ENCODE data around the gene MAP2K5.

Gene MAP2K5

DNA sequence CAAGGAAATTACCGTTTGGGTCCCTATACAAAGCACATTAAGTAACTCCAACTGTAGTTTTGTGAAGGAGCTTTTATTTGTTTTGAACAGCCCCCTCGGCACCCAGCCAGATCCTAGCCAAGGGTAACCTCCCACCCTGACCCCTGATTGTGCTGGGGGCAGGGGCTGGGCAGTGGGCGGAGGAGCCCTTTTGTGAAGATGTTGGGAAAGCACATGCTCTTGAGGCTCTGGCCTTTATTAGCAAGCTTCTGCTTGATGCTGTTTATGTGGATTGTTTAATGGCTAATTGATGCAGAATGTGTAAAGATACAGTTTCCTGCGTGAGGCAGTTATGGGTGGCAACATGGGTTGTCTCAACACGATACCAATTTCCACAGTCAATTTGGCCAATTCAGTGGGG, 136.5 kb downstream of the MAP2K5 start:
- DNase-seq = no peak

DNA sequence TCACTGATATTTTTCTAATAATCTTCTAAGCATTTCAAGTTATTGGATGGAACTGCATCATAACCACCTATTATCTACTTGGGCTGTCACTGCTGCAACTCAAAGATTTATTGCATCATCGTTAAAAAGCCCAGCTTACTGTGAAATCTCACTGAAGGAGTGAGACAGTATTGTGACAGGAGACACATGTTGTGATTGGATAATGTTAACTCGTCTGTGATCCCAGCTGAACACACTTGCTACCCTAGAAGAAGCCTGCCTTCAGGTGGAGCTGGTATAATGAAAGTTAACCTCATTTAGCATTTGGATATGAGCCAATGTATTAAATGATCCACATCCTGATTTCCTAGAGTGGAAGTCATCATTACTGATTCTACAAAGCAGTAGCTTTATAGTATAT, 138.1 kb downstream of the MAP2K5 start:
- DNase-seq = no peak

DNA sequence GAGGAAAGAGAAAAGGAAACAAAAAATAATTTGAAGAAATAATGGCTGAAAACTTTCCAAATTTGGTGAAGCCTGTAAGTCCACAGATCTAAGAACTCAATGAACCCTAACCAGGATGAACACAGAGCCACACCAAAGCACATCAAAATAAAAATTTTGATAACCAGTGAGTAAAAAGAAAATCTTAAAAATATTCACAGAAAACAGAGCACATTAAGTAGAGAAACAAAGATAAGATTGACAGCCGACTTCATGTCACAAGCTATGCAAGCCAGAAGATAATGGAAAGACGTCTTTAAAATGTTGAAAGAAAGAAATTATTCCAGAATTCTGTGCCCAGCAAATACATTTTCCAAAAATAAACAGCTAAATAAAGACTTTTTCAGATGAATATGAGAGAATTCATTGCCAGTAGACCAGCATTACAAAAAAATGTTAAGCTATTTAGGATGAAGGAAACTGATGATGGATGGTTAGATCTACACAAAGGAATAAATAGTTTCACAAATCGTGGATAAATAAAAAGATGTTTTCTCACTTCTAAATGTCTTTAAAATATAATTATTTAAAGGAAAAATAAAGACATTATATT, 142.6 kb downstream of the MAP2K5 start:
- DNase-seq = no peak

DNA sequence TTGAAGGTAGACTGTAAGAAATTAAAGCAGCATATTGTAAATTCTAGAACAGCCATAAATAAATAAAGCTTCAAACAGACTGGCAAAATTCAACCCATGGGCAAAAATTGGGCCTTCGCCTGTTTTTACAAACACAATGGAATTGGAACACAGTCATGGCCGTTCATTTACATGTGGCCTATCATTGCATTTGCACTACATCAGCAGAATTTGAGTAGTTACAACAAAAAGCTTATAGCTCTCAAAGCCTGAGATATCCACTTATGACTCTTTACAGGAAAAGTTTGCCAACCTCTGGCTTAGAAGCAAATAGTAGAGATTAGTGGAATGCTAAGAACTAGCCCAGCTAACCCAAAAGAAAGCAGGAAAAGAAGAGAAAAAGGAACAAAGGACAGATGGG, 143.2 kb downstream of the MAP2K5 start:
- DNase-seq = no peak

DNA sequence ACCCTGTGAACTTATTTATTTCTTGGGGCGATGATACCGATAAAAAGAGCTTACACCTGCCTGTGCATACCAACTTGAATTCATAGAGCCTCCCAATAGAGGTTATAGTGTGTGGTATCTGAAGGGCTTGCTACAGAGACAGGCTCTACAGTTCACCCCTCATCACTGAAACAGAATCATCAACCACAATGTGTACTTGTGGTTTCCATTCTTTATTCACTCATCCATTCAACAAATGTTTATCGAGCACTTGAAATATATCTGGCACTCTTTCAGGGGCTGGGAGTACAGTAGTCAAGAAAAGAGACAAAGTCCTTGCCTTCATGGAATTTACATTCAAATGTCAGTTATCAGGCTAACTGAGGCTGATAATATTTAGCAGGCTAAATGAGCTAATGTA, 148.4 kb downstream of the MAP2K5 start:
- DNase-seq = no peak

DNA sequence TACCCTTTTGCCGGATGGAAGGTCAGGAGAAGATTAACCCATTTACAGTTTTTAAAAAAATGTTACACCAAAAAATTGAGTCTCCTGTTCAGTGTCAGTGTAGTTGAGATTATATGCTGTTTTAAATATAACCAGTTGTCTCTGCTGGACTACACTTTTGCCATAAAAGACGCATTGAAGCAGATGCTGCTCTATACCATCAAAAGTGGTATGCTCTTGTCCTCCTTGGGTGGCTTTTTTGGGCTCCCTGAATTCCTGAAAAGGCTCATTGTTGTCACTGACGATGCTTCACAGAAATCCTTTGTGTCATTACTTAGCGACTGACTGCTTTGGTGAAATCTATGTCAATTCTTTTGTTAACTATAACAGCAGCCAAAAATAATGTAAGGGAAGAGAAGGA, 148.9 kb downstream of the MAP2K5 start:
- no peak for DNase-seq

DNA sequence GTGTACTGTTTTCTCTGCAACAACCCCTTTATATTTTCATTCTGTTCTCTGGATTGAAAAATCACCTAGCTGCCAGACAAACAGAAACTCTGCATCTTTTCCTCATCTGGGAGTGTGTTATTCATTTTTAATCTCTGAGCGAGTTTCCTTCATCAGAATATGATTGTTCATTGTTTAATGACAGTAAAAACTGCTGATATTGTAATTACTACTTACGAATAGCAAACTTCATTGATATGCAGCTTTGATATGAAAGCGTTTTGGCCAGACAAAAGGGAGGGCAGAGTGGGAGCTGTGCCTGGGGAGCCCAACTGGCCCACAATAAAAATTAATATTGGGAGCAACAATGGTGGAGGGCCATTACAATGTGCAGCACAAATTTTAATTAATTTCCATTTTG, 150.1 kb downstream of the MAP2K5 start:
- DNase-seq = no peak

DNA sequence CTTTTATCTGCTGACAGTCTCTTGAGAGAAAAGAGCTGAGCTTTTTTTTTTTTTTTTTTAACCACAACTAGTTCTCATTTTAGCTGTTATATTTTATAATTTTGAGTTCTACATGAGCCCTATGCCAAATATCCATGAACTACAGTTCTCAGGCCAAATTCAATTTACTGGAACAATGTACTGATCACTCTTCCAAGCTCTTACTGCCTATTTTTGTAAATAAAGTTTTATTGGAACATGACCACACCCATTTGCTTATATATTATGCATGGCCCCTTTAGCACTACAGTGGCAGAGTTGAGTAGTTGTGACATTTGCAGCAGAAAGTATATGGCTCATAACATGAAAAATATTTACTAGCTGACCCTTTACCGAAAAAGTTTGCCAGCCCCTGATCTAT, 153.6 kb downstream of the MAP2K5 start:
- DNase-seq = no peak

DNA sequence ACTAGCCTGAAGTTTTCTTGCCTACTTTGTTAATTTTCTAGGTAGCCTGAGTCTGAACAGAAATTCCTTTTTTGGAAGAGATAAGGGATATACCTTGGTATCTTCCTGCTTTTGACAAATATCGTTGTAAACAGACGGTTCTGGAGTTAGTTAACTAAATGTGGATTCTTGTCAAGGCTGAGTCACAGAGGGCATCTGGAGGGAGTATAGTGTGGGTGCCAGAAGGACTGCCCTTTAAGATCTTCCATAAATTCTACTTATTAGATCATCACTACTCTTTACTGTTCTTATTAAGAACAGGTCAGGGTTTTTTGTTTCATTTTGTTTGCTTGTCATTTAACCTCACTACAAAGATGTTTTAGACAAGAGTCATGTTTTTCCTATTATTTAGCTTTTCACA, 157.5 kb downstream of the MAP2K5 start:
- DNase-seq = no peak

DNA sequence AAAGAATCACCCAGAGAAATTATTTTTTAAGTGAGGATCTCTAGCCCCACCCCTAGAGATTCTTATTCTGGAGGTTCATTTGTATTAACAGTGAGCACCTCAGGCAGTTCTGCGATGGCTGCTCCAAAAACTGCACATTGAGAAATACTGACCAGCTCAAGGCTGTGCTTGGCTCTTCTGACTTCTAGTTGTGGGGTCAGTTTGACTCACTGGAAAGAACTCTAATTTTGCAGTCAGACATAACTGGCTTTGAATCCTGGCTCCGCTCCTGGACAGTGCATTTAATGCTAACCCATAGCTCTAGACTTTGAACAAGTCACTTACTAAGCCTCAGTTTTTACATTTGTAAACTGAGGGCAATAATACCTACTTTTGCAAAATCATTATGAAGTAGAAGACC, 159.2 kb downstream of the MAP2K5 start:
- no peak for DNase-seq

DNA sequence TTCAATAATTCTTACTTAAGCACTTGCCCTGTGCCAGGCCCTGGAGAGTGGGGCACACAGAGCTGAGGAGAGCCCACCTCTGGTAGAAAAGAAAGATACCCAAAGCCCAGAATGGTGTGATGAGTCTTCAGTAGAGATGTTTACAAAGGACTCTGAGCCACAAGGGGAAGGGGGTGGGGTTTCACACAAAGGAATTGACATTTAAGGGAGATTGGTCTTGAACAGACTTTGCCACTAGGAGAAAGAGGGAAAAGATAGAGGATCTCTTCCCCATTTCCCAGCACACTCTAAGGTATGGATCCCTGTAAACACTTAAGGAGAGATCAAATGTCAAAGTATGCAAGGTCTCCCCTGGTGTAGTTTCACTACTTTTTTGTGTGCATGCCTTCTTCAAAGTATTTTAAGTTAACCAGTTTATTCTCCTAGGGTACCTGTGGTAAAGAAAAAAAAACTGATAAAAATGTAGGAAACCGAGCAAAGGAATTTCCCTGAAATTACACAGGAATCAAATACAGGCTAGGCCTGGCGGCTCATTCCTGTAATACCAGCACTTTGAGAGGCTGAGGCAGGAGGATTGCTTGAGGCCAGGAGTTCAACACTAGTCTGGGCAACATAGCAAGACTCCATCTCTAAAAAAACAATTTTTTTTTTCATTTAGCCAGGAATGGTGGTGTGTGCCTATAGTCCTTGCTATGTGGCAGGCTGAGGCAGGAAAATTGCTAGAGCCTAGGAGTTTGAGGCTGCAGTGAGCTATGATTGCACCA, 165.2 kb downstream of the MAP2K5 start:
- DNase-seq = no peak

DNA sequence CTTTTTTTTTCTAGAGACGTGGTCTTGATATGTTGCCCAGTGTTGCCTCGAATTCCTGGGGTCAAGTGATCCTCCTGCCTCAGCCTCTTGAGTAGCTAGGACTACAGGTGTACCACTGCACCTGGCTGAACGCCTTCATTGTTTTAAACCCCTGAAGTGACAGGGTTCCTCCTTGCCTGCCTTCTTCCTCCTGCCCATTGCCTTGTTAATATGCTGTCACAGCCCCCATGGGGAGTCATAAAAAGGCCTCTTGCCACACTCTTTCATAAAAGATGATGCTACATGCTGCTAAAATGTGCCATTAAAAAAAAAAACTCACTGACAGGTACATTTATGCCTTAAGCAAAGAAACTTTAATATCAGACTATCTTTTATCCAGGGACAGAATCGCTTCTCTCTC, 166.0 kb downstream of the MAP2K5 start:
- no peak for DNase-seq

DNA sequence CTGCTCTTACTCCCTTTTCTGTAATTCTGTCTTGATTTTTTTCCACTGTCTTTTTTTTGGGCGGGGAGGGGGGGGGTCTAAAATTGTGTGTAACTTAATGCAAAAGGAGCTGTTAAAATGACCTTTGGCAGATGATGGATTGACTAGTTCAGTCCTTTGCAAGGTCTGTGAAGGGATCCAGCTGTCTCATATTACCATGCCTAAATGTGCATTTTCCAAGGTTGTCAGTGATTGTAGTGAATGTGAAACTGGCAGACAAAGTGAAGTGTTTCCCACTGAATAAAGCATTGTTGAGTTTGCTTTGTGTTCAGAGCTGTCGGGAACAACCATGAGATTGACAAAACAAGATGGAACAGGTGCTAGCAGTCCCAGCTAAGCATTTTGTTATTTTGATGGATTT, 172.7 kb downstream of the MAP2K5 start:
- no peak for DNase-seq

DNA sequence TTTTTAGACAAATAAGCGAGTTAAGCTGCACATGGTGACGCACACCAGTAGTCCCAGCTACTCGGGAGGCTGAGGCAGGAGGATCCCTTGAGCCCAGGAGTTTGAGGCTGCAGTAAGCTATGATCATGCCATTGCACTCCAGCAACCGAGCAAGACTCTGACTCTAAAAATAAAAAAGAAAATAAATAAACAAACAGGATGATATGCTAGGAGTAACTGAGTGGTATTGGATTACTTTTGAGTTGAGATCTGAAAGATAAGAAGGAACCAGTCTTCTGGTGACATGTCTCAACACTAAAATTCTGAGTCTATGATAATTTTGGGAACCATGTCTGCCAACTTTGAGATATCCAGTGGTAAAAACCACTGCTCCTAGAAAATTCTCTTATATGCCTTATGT, 173.7 kb downstream of the MAP2K5 start:
- DNase-seq = no peak

DNA sequence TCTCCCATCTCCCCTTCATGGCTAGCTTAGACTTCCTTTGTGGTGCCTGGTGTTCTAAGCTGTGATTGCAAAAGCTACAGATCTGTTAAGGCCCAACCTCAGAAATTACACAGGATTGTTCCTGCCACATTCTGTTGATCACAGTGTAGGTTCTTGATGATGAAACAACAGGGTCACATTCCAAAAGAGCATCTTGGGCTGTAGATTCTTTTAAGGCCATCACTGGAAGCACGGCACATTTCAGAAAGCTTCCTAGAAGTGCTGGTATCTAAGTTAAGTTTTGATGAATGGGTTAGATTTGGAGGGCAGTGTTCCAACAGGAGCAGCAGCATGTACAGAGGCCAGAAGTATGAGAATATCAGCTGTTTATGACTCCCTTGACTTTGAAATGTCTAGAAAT, 175.3 kb downstream of the MAP2K5 start:
- DNase-seq = no peak

DNA sequence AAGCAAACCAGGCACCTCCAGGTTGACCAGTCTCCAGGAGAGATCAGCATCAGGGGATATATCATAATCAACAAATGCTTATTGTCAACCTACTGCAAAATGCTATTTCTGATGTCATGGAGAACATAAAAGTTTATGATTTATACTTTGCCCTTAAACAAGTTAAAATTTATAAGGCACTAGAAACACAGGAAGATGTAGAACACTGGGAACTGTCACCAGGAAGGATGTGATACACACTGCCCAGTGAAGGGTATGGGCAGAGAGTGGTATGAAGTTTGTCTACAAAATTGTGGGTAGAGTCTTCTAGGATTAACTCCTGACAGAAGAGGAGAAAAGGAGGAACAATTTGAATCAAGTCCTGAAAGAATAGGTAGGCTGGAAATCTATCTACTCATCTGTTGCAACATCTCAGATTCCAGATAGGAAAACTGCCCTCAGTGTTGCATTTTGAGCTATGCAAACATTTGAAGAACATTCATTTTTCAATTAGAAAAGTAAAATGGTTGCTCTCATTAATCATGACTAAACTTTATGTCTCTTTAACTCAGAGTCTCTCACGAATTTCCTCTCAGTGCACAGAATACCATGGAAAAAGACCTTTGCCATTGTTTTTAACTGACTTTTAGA, 176.9 kb downstream of the MAP2K5 start:
- no peak for DNase-seq

DNA sequence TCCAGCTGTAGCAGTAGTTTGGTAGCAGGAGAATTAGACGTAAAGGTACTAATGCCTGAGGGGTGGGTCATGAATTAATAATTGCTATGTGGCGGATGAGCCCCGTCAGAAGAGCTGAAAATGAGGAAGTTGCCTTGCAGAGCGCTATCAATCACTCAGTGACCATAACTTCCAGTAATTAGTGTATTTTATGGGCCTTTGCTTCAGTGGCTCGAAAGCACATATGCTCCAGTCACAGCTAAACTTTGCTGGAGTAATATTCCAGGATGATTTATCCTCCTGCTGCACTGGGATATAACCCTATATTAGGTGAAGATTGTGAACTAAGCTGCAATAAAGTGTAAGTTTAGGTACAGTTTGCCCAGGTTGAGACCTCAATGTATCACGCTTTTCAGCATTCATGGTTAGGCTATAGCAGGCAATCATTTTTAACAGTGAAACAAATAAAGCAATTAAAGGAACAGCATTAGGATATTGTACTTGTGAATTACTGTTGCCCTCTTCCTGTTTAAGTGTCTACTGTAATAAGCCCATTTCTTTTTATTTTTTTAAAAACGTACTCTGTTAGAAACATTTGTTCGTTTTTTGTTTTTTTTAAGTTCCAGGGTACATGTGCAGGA, 178.2 kb downstream of the MAP2K5 start:
- DNase-seq = no peak

DNA sequence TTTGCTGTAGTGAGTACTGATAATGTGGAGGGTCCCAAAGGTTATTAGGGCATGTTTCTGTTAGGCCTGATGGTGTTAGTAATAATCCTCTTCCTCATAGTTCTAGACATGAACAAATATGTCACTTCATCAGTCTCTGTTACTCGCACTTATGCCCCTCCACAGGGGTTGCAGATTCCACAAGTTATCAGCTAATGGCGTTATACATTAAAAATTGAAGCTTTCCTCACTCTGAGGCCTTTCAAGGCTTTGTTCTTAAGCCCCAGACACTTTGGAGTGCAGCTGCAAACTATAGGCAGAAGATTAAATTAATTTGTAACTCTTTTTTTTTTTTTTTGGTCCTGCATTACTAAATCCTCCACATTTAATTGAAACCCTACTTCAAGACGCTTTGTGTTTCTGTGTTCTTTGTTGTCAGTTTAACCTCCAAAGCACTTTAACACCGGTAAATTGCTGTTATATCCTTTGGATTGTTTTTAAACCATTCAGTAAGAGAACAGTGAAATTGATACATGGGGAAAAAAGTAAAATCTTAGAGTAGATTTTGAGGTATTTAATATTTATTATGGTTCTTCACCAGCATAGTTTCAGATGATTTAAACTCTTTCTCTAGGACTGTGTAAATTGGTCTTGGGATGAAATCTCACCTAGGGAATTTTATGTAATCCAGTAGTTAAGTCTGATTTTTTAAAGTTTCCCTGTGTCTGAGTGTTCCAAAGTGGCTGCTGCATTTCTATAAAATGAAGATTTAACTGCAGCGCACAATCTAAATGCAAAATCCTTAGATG, 179.7 kb downstream of the MAP2K5 start:
- DNase-seq = no peak

DNA sequence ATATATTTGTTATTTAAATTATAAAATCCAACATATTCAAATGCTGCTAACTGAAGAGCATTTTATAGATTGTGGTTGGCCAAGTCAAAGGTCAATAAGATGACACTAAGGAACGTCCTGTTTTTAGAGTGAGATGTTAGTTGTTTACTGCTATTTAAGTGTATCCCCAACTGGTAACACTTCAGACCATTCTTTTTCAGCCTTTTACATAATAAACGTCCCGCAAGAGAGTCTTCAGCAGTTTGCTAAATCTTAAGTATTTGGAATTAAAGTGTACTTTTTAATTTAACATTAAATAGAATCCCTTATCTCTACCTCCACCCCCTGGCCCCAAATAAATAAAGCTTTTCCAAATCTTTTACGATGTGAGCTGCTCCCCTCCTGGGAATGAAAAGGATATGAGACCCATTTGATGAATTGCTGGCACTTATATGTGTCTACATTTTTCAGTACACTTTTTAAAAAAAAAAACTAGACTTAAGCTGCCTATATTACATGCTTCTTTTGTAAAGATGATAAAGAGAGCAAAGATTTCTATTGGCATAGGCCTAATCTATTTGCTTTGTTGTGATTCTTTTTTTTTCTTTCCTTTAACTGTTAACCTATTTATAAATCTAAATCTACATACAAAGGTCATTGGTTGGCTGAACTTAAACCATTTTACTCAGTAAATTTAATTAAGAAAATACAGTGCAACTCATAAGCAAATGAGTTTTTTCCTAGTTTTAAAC, 181.0 kb downstream of the MAP2K5 start:
- no peak for DNase-seq

DNA sequence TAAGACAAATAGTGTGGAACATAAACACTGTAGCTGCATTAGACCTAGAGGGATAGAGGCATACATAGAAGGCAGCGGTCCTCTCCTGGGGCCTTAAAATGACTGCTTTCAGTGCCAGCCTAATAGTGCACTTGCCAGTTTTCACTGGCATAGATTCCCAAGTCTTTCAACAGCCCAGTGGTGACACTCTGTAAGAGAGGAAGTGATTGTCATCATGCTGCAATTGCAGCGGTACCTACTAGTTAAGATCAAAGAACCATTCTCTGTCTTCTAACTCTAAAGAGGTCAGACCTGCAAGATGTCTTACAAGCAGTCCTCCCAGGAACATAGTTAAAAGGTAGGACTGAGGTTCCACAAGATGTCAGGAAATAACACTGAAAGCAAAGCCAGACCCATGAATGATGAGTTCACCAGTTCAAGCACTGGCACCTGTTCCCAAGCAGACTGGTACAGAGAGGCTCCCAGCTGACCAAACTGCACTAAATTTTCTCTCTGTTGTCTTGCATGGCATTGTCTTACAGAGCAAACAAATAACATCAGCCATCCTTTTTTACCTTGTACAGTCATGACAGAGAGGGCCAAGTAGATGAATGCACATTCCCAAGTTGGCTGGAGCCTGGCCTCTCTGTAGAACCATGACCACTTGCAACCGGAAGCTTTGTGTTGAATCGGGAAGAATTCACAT, 182.3 kb downstream of the MAP2K5 start:
- no peak for DNase-seq

DNA sequence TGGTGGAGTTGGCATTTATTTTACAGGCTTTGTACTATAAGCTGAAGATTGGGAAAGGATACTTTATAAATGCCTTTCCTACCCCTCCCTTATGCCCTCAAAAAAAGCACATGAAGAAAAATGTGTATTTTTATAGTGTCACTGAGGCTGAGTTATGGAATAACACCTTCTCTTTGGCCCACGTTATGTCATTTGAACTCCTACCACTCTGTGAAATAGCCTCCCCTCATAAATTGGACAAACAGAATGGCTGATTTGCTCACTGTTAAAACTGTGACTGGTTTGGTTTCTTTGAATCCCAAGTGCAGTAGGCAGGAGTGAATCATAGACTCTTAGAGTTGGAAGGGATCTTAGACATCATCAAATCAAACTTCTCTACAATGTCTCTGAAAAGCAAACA, 187.6 kb downstream of the MAP2K5 start:
- DNase-seq = no peak

Data from activated CD8-positive, alpha-beta memory T cell treated with anti-CD3 and anti-CD28 coated beads for 24 hours (primary cell).